ENCODE measurements around the gene GNAT3. TPM values are rescaled to one million over a fixed set of nuclear protein-coding genes. Genes with fewer than 3 reads are reported as not detected.

The GNAT3 gene
- total and polyA plus RNA-seq, 4 donors: not detected

DNA sequence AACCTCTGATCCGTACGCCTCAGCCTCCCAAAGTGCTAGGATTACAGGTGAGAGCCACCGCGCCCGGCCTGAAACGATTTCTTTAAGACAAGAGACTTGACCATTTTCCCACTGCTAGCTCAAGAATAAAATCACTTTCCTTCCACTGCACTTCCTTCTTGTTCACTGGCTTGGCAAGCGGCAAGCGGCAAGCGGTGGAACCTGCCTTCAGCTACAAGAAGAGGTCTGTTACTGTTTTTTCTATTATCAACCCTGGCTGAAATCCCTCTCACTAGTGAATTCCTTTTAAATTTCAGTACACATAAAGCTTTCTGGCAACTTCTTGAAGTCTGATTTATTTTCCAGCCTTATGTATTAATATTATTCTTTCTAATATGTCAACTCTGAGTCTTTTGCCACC is 12.8 kb upstream of the GNAT3 start:
- Histone ChIP-seq H3K27me3 (ENCODE audit: control insufficient read depth in 4 of 4, insufficient read depth in 4 of 4, low read length in 3 of 4) (no peaks in the 10 kb centered on the region), H3K9me3 (ENCODE audit: control insufficient read depth in 4 of 4, low read length in 3 of 4) (no peaks in the 10 kb centered on the region), H3K4me3 (ENCODE audit: low read depth in 1 of 3, low read length in 3 of 3) (no peak overlapping the region), H3K27ac (ENCODE audit: low read depth in 1 of 2, low read length in 2 of 2) (no peak overlapping the region), H3K36me3 (ENCODE audit: control insufficient read depth in 4 of 4, insufficient read depth in 3 of 4, low read depth in 1 of 4, low read length in 3 of 4) (no peaks in the 10 kb centered on the region), H3K4me1 (ENCODE audit: control insufficient read depth in 4 of 4, insufficient read depth in 4 of 4, low read length in 3 of 4) (no peaks in the 10 kb centered on the region), H3K9ac (ENCODE audit: low read depth in 1 of 2, low read length in 2 of 2) (no peak overlapping the region)
- no peak for DNase-seq (ENCODE audit: low spot score)
- TF ChIP-seq NR2F2 (IDR thresholded peaks at IDR 0.05) (no peak), HNF4G (IDR thresholded peaks at IDR 0.05) (no peak), TAF1 (conservative IDR thresholded peaks at IDR 0.05) (no peak), HNF4A (conservative IDR thresholded peaks at IDR 0.05) (no peak), RAD21 (IDR thresholded peaks at IDR 0.05) (no peak)
- TF ChIP-seq, protein P1, sequence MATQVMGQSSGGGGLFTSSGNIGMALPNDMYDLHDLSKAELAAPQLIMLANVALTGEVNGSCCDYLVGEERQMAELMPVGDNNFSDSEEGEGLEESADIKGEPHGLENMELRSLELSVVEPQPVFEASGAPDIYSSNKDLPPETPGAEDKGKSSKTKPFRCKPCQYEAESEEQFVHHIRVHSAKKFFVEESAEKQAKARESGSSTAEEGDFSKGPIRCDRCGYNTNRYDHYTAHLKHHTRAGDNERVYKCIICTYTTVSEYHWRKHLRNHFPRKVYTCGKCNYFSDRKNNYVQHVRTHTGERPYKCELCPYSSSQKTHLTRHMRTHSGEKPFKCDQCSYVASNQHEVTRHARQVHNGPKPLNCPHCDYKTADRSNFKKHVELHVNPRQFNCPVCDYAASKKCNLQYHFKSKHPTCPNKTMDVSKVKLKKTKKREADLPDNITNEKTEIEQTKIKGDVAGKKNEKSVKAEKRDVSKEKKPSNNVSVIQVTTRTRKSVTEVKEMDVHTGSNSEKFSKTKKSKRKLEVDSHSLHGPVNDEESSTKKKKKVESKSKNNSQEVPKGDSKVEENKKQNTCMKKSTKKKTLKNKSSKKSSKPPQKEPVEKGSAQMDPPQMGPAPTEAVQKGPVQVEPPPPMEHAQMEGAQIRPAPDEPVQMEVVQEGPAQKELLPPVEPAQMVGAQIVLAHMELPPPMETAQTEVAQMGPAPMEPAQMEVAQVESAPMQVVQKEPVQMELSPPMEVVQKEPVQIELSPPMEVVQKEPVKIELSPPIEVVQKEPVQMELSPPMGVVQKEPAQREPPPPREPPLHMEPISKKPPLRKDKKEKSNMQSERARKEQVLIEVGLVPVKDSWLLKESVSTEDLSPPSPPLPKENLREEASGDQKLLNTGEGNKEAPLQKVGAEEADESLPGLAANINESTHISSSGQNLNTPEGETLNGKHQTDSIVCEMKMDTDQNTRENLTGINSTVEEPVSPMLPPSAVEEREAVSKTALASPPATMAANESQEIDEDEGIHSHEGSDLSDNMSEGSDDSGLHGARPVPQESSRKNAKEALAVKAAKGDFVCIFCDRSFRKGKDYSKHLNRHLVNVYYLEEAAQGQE (IDR thresholded peaks at IDR 0.05): no peak
- 94% methylated on average over 9 of the region's 9 CpGs for WGBS

DNA sequence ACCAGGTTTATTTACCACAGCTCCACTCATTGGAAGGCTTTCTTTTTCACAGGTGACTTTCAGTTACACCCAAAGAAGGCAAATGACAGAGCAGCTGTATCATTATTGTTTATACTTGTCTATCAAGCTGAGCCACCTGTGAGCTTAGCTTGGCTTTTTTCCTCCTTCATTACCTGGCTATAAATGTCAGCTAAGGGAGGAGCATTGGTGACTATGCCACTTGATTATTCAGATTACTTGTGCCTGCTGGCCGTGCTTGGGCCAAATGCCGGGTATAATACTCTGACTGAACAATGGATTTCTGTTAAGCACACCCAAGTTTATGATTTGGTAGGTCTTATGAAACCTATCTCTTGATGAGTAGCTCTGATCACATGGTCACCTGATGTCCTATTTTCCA is 9.9 kb upstream of the GNAT3 start:
- Histone ChIP-seq H3K9ac (ENCODE audit: low read depth in 1 of 2, low read length in 2 of 2) (no peak overlapping the region), H3K27ac (ENCODE audit: low read depth in 1 of 2, low read length in 2 of 2) (no peak overlapping the region), H3K4me1 (ENCODE audit: control insufficient read depth in 4 of 4, insufficient read depth in 4 of 4, low read length in 3 of 4) (no peaks in the 10 kb centered on the region), H3K4me3 (ENCODE audit: low read depth in 1 of 3, low read length in 3 of 3) (no peak overlapping the region), H3K27me3 (ENCODE audit: control insufficient read depth in 4 of 4, insufficient read depth in 4 of 4, low read length in 3 of 4) (no peaks in the 10 kb centered on the region), H3K9me3 (ENCODE audit: control insufficient read depth in 4 of 4, low read length in 3 of 4) (no peaks in the 10 kb centered on the region), H3K36me3 (ENCODE audit: control insufficient read depth in 4 of 4, insufficient read depth in 3 of 4, low read depth in 1 of 4, low read length in 3 of 4) (no peaks in the 10 kb centered on the region)
- no peak for DNase-seq (ENCODE audit: low spot score)
- WGBS: 93% methylated on average over 2 of the region's 2 CpGs
- TF ChIP-seq HNF4A (conservative IDR thresholded peaks at IDR 0.05) (no peak), NR2F2 (IDR thresholded peaks at IDR 0.05) (no peak), EGR1 (IDR thresholded peaks at IDR 0.05; ENCODE audit: low read depth in 2 of 2) (no peak), SP1 (IDR thresholded peaks at IDR 0.05) (no peak), TAF1 (conservative IDR thresholded peaks at IDR 0.05) (no peak), JUND (IDR thresholded peaks at IDR 0.05) (no peak), RXRA (IDR thresholded peaks at IDR 0.05) (no peak), FOXA2 (IDR thresholded peaks at IDR 0.05) (no peak), FOXA1 (IDR thresholded peaks at IDR 0.05) (no peak)
- TF ChIP-seq, protein P2, sequence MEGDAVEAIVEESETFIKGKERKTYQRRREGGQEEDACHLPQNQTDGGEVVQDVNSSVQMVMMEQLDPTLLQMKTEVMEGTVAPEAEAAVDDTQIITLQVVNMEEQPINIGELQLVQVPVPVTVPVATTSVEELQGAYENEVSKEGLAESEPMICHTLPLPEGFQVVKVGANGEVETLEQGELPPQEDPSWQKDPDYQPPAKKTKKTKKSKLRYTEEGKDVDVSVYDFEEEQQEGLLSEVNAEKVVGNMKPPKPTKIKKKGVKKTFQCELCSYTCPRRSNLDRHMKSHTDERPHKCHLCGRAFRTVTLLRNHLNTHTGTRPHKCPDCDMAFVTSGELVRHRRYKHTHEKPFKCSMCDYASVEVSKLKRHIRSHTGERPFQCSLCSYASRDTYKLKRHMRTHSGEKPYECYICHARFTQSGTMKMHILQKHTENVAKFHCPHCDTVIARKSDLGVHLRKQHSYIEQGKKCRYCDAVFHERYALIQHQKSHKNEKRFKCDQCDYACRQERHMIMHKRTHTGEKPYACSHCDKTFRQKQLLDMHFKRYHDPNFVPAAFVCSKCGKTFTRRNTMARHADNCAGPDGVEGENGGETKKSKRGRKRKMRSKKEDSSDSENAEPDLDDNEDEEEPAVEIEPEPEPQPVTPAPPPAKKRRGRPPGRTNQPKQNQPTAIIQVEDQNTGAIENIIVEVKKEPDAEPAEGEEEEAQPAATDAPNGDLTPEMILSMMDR (IDR thresholded peaks at IDR 0.05; ENCODE audit: low read depth, low read length, missing input control): no peak
- TF ChIP-seq, protein P3, sequence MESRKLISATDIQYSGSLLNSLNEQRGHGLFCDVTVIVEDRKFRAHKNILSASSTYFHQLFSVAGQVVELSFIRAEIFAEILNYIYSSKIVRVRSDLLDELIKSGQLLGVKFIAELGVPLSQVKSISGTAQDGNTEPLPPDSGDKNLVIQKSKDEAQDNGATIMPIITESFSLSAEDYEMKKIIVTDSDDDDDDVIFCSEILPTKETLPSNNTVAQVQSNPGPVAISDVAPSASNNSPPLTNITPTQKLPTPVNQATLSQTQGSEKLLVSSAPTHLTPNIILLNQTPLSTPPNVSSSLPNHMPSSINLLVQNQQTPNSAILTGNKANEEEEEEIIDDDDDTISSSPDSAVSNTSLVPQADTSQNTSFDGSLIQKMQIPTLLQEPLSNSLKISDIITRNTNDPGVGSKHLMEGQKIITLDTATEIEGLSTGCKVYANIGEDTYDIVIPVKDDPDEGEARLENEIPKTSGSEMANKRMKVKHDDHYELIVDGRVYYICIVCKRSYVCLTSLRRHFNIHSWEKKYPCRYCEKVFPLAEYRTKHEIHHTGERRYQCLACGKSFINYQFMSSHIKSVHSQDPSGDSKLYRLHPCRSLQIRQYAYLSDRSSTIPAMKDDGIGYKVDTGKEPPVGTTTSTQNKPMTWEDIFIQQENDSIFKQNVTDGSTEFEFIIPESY (IDR thresholded peaks at IDR 0.05): no peak
- TF ChIP-seq, protein P1 (IDR thresholded peaks at IDR 0.05): no peak

Data from liver (tissue), 9 donors.